Natural killer cell (primary cell): ENCODE data around the gene CACNA2D3. TPM values are rescaled to one million over a fixed set of nuclear protein-coding genes. Genes with fewer than 3 reads are reported as not detected.

ENCODE experiments used
- ATAC-seq, 3 donors: fragments of 150-1000 bp in 2 of 3; fragments of 200-7000 bp in 1 of 3; cut with Tn5 transposase; 1 replicate in 1 of 3; 2 replicates in 2 of 3; pipeline ENCODE4 v1.10.0; 2021; ENCODE audit warnings: mild to moderate bottlenecking in 2 of 3, moderate library complexity in 2 of 3
- DNase-seq, 2 donors: peaks; one replicate each; pipeline versions ENCODE4 v3.0.0 to v3.0.0-alpha.2; 2013 to 2021; ENCODE audit warnings: mixed read lengths in 1 of 2
- H3K27ac ChIP-seq: one replicate; pipeline ENCODE4 v1.5.1; 2013; ENCODE audit warnings: mild to moderate bottlenecking, low read length
- H3K27me3 ChIP-seq: one replicate; pipeline ENCODE4 v1.6.1; 2013; ENCODE audit warnings: low read length; ENCODE audit not compliant: control insufficient read depth, insufficient read depth
- H3K36me3 ChIP-seq: one replicate; pipeline ENCODE4 v1.6.1; 2013; ENCODE audit warnings: low read length; ENCODE audit not compliant: control insufficient read depth, insufficient read depth
- H3K4me1 ChIP-seq: one replicate; pipeline ENCODE4 v1.6.1; 2013; ENCODE audit warnings: low read length; ENCODE audit not compliant: control insufficient read depth, insufficient read depth
- H3K4me3 ChIP-seq: one replicate; pipeline ENCODE4 v1.5.1; 2013; ENCODE audit warnings: low read length
- H3K9me3 ChIP-seq: one replicate; pipeline ENCODE4 v1.6.1; 2013; ENCODE audit warnings: low read length; ENCODE audit not compliant: control insufficient read depth, insufficient read depth
- H3K27ac Mint-ChIP-seq, 2 donors: one replicate each; pipeline ENCODE4 v1.8.0; 2022; ENCODE audit warnings: mild to moderate bottlenecking in 2 of 2, mixed read lengths in 2 of 2, moderate library complexity in 1 of 2
- H3K27me3 Mint-ChIP-seq, 2 donors: one replicate each; pipeline ENCODE4 v1.8.0; 2022; ENCODE audit warnings: low read depth in 2 of 2, mixed read lengths in 2 of 2
- H3K36me3 Mint-ChIP-seq: one replicate; pipeline ENCODE4 v1.8.0; 2022; ENCODE audit warnings: mixed read lengths
- H3K4me1 Mint-ChIP-seq, 2 donors: one replicate each; pipeline ENCODE4 v1.8.0; 2022; ENCODE audit warnings: mixed read lengths in 2 of 2
- H3K4me3 Mint-ChIP-seq: one replicate; pipeline ENCODE4 v1.8.0; 2022; ENCODE audit warnings: mild to moderate bottlenecking, moderate library complexity, mixed read lengths
- H3K9me3 Mint-ChIP-seq, 2 donors: one replicate each; pipeline ENCODE4 v1.8.0; 2022; ENCODE audit warnings: mixed read lengths in 2 of 2
- CTCF ChIP-seq: fragments of 200-600 bp; IDR thresholded peaks from one replicate; pipeline ENCODE4 v1.8.0; 2022; ENCODE audit warnings: antibody characterized with exemption
- WGBS: methylation state at CpG from one replicate; pipeline ENCODE4 v1.1.7; 2013; ENCODE audit warnings: missing lambda C conversion rate; ENCODE audit not compliant: insufficient coverage; 5-methylcytosine and 5-hydroxymethylcytosine counted together
- intact Hi-C: fragments of 100-400 bp; cut with micrococcal nuclease; formaldehyde crosslinking; loops from one replicate; pipeline ENCODE4 v1.14.2; 2022
- total RNA-seq, 4 donors: library from RNA; stranded (reverse); fragments of 120-200 nt in 1 of 4; gene quantifications; one replicate each; pipeline versions ENCODE4 v1.2.3 to v1.2.4, GENCODE V29; 2013 to 2022

The CACNA2D3 gene
- total RNA-seq, 3 donors from 2014 or later (not counting 1 experiment from before 2014, with no cell fraction given) = 0.49 TPM; not detected in 2

- TF ChIP-seq CTCF = no peak
- intact Hi-C loops = no loop called here
- ATAC-seq = no peak
- no peaks in the 10 kb centered on the region for H3K36me3 ChIP-seq
- no peaks in the 10 kb centered on the region for H3K9me3 ChIP-seq
- no peak overlapping the region for H3K27ac ChIP-seq
- Mint-ChIP-seq H3K27ac (no peak overlapping the region), H3K9me3 (peaks cover 0 to 4% of the 10 kb centered on the region in 2 donors), H3K36me3 (no peaks in the 10 kb centered on the region), H3K27me3 (peaks cover 0 to 6% of the 10 kb centered on the region in 2 donors), H3K4me1 (no peaks in the 10 kb centered on the region), H3K4me3 (no peak overlapping the region)
- H3K4me1 ChIP-seq = no peaks in the 10 kb centered on the region
- 72% methylated on average over 3 of the region's 5 CpGs for WGBS
- no peaks in the 10 kb centered on the region for H3K27me3 ChIP-seq
- H3K4me3 ChIP-seq = no peak overlapping the region
- DNase-seq = no peak
These were observed 721.9 kb downstream of the CACNA2D3 start for GRCh38 chr3:54844211-54844610.

- Histone ChIP-seq H3K27me3 (no peaks in the 10 kb centered on the region), H3K9me3 (no peaks in the 10 kb centered on the region), H3K4me1 (no peaks in the 10 kb centered on the region), H3K27ac (no peak overlapping the region), H3K4me3 (no peak overlapping the region), H3K36me3 (no peaks in the 10 kb centered on the region)
- no peak for ATAC-seq
- Mint-ChIP-seq H3K36me3 (no peaks in the 10 kb centered on the region), H3K27me3 (peaks cover 0 to 6% of the 10 kb centered on the region in 2 donors), H3K4me3 (no peak overlapping the region), H3K9me3 (peaks cover 0 to 4% of the 10 kb centered on the region in 2 donors), H3K27ac (no peak overlapping the region), H3K4me1 (no peaks in the 10 kb centered on the region)
- no peak for DNase-seq
- no peak for TF ChIP-seq CTCF
- intact Hi-C loops = no loop called here
- WGBS = 81% methylated on average over 3 of the region's 4 CpGs
These were observed 722.7 kb downstream of the CACNA2D3 start for GRCh38 chr3:54845011-54845410.

- ATAC-seq = no peak
- H3K36me3 Mint-ChIP-seq = no peaks in the 10 kb centered on the region
- Histone ChIP-seq H3K36me3 (no peaks in the 10 kb centered on the region), H3K27me3 (no peaks in the 10 kb centered on the region), H3K27ac (no peak overlapping the region), H3K9me3 (no peaks in the 10 kb centered on the region), H3K4me1 (no peaks in the 10 kb centered on the region), H3K4me3 (no peak overlapping the region)
- TF ChIP-seq CTCF = no peak
- H3K27ac Mint-ChIP-seq = no peak overlapping the region
- peaks cover 0 to 6% of the 10 kb centered on the region in 2 donors for H3K27me3 Mint-ChIP-seq
- no peaks in the 10 kb centered on the region for H3K4me1 Mint-ChIP-seq
- H3K4me3 Mint-ChIP-seq = no peak overlapping the region
- 88% methylated on average over 4 of the region's 5 CpGs for WGBS
- H3K9me3 Mint-ChIP-seq = peaks cover 0 to 4% of the 10 kb centered on the region in 2 donors
- DNase-seq = no peak
- intact Hi-C loops = no loop called here
These were observed 723.2 kb downstream of the CACNA2D3 start for GRCh38 chr3:54845551-54845950.

GRCh38 chr3:54846119-54846518, 723.8 kb downstream of the CACNA2D3 start:
- no peak for DNase-seq
- H3K4me3 Mint-ChIP-seq = no peak overlapping the region
- peaks cover 0 to 6% of the 10 kb centered on the region in 2 donors for H3K27me3 Mint-ChIP-seq
- Histone ChIP-seq H3K4me3 (no peak overlapping the region), H3K27ac (no peak overlapping the region), H3K4me1 (no peaks in the 10 kb centered on the region), H3K27me3 (no peaks in the 10 kb centered on the region), H3K36me3 (no peaks in the 10 kb centered on the region), H3K9me3 (no peaks in the 10 kb centered on the region)
- TF ChIP-seq CTCF = no peak
- H3K4me1 Mint-ChIP-seq = no peaks in the 10 kb centered on the region
- intact Hi-C loops = no loop called here
- no peaks in the 10 kb centered on the region for H3K36me3 Mint-ChIP-seq
- 22% methylated on average over 4 of the region's 4 CpGs for WGBS
- no peak for ATAC-seq
- no peak overlapping the region for H3K27ac Mint-ChIP-seq
- H3K9me3 Mint-ChIP-seq = peaks cover 0 to 4% of the 10 kb centered on the region in 2 donors
